GM18505 (cell line): ENCODE measurements around the gene CACNA2D3.

ENCODE experiments used
- ATAC-seq: cut with Tn5 transposase; IDR thresholded peaks from one replicate; pipeline ENCODE4 v1.9.1; 2021; ENCODE audit not compliant: unreplicated experiment
- POLR2A ChIP-seq: IDR thresholded peaks from 4 replicates; pipeline ENCODE4 v1.6.1; 2011; ENCODE audit warnings: borderline replicate concordance; ENCODE audit not compliant: insufficient read depth, insufficient read length; ENCODE audit errors: extremely low read depth

CACNA2D3 gene

DNA sequence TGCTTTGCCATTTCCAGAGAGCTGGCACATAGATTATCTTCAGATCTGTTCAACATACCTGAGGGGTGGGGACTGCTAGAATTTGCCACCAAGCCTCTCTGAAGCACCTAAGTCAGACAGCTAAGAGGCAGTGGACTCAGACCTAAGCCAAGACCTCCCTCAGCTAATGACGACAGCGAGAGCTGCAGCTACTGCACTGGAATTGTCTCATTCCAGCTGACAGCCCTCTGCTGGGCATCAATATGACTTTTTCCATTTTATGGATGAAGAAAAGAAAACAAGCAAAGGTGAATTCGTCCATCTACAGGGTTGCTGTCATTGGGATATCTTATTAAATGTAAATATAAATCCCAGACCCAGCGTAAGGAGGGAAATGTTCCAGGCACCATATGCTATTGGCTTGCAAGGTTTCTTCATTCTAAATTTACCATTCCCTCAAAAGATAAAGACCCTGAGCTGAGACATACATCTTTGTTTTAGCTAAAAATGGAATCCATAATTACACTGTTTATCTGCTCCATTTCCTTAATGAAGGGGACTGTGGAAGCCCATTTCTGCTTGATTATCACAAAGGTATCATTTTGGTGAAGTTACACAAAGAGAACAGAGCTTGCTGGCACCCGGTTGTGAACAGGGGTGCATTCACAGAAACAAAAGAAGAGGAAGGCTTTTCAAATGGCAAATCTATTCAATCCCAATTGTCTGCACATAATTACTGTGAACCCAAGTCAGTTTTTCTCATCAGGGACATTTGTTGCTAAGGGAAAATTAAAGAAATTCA is 891.0 kb downstream of the CACNA2D3 start:
- ATAC-seq = no peak
- TF ChIP-seq POLR2A = no peak

DNA sequence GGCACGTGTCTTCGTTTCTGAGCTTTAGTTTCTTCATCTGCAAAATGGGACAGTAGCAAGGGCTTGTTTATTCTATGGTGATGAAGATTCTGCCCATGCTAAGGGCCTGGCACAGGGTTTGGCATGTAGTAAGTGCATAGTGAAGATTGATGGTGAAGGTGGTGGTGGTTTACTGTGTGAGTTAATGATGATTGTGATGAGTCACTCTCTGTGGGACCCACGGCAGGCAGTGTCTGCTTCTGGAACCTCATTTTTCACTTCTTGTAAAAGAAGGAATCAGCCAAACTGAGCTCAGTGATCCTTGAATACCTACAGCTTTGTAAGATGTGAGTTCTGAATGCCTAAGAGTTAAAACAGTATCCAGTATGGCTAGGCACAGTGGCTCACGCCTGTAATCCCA is 891.7 kb downstream of the CACNA2D3 start:
- no peak for TF ChIP-seq POLR2A

DNA sequence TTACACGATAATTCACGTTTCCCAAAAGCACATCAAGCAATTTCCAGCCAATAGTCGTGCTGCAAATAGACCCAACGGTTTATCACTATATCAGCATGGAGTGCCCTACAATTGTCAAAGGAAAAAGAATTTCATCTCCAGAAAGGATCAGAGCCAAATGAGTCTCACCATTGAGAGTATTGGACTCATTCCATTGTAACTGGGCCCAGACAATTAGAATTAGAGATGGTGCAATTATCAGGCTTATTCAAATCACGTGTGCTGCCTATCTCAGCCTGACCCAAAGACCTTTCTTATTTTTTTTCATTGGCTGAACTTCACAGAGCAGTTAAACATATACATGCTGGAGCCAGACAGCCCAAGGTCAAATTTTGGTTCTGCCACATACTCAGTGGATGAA is 892.6 kb downstream of the CACNA2D3 start:
- no peak for ATAC-seq
- no peak for TF ChIP-seq POLR2A

More for the DNA sequence above, 891.7 kb downstream of the CACNA2D3 start:
- ATAC-seq = no peak

DNA sequence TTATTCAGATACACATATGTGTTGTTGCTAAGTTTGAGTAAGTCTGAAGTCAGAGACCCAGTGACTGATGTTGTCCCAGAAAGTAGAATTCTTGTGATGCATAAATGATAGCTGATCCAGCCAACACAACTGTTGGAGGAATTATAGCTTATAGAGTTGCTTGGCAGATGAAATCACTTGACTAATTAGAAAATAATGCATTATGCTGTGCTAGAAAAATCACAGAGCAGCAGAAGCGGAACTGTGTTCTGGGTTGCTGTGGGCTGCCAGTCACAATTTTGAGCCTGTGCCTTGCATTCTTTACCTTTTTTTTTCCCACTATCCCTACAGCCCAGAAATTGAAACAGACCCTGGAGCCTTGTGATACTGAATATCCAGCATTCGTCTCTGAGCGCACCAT is 895.5 kb downstream of the CACNA2D3 start:
- TF ChIP-seq POLR2A = no peak
- ATAC-seq = no peak

DNA sequence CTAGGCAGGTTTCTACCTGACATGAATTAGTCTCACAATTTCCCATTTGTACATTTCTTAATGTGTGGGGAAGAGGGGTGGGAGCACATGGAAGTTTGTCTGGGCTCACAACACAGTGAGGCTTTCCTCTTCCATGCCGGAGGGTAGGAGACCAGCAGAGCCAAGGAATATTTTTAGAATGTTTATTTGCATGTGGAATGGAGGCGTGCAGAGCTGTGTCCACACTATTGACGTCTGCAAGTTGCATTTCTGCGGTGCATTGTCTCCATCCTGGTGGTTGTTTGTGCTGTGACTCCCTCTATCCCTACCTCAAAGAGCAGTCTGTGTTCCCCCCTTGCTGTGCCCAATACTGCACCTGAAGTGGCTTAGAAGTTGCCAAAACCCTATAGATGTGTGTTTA is 908.6 kb downstream of the CACNA2D3 start:
- ATAC-seq = no peak
- no peak for TF ChIP-seq POLR2A

DNA sequence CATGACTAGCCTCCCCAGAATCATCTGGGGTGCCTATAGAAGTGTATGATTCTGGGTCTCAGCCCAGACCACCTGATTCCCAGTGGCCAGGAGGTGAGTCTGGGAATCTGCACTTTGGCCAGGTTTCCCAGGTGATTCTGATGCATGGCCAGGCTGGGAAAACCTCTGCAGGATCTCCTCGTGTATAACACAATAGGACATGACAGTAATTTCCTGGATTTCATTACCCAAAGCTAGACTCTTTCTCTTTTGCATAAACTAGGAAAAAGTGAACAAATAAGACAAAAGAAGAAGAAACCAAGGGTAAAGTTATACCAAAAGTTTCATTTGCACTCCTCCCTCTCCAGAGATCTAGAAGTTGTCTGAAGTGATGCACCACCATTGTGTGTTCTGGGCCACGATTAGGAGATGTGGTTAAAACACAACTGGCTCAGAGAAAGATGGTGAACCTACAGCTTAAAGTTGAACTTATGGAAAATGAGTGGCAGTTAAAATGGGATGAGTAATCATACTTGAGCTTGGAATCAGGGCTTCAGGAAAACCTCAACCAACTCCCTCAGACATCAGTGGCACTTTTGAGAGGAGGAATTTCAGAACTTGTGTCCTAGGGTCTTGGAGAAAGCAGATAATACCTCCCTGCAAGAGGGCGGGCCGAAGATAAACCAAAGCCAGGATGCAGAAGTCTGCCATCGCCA is 914.7 kb downstream of the CACNA2D3 start:
- no peak for TF ChIP-seq POLR2A
- no peak for ATAC-seq

DNA sequence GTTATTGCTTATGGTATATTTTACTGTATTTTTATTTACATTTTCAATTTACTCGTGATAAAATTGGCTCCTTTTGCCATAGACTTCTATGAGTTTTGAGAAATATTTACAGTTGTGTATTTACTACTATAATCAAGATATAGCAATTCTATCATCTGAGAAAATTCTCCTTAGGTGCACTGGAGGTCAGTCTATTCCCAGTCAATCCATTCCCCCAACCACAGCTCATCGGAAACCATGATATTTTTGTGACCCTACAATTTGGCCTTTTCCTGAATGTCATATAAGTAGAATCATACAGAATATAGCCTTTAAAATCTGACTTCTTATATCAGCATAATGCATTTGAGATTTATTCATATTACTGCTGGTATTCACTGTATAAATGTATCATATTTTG is 920.2 kb downstream of the CACNA2D3 start:
- no peak for ATAC-seq
- TF ChIP-seq POLR2A = no peak

DNA sequence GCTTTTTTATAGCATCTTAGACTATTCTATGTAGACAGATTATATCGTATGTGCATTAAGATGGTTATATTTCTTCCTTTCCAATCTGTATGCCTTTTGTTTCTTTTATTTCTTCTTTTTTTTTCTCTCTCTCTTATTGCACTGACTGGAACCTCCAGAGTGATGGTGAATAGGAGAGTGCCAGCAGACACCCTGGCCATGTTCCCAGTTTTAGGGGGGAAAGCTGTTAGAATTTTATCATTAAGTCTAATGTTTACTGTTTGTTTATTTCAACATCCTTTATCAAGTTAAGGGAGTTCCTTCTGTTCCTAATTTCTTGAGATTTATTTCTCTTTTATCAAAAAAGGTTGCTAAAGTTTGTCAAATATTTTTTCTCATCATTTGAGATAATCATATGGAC is 922.1 kb downstream of the CACNA2D3 start:
- no peak for TF ChIP-seq POLR2A

DNA sequence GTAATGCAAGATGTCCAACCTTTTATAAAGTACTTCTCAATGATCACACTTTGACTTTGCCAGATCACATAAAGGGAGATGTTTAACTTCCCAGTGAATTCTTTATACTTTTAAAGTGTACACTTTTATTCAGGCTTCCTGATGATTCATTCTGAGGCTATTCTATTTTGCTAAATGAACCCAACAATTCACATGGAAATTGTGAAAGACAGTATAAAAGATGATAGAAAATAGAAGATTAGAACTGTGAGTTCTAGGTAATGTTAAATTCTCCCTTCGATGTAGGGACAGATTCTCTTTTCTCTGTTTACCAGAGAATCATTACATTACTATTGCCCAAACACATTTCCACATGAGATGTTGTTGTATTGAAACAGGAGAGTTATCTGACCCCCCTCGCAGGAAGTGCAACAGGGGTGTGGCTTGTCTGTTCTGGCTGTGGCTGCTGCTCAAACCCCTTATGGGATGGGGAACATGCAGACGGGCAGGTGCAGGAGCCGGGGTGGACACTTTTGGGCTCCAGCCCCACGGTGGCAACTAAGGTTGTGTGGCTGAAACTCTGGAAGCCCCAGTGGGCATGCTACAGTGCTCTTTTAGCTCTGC is 936.8 kb downstream of the CACNA2D3 start:
- no peak for ATAC-seq
- no peak for TF ChIP-seq POLR2A

More for the DNA sequence above, 922.1 kb downstream of the CACNA2D3 start:
- no peak for ATAC-seq

DNA sequence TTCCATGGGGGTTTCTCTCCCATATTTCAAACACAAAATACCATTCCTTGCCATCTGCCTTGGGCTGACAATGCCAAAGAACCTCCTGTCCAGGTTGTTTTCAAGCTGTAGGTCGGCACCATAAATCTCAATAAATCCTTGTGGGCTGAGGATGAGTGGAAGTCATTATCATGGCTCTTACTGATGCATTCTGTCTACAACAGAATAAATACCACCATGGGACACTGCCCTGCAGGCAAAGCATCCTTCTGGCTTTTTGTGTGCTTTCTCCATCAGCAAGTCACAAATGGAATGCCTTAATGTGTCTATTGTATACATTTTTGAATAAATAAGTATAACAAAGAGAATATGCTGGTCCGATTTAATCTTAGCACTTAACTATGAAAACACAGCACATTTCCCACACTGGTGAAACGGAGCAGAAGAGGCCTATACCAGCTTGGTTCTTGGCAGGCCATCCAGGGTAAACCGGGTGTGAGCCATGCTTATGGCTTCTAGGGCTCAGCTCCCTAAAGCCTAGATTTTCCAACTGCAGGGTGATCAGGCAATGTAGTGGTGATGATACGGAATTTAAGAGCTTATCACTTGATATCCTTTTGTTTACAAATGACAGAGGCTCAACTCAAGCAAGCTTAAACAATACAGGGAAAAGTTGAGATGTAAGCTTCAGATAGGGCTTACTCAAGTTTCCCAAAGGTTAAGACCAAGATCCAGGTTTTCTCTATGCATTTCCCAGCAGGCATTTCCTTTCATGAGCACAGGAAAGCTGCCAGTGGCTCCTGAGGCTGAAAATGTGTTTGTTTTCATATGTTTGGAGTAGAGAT is 938.8 kb downstream of the CACNA2D3 start:
- no peak for ATAC-seq
- no peak for TF ChIP-seq POLR2A

DNA sequence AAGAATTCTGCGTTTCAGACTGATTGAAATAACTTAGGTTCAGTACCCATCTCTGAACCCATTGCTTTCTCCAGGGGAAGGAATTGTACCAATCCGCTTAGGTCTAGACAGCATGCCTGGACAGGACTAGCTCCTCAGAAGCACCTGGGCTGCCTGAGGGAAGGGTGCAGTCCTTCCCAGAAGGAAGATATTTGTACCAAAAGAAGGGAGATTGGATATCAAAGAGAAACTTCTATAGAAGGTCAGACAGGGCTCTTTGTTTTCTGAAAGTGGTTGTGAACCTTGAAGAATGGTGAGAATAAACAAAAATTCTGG is 939.3 kb downstream of the CACNA2D3 start:
- no peak for TF ChIP-seq POLR2A
- no peak for ATAC-seq

DNA sequence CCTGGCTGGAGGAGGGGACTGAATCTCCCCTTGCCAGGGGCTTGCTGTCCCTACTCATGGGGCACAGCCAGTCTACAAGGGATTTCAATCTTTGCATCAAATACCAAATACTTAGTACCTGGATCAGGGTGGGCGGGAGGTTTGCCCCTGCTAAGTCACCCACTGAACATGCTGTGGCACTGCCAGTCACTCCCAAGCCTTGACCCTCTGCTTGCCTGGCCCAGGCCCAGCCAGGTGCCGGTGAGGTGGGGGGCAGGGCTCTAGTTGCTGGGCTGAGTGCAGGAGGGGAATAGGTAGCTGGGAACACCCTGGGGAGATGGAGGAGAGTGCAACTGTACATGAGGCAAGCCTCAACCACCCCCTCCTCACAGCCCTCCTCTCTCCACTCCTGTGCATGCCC is 941.8 kb downstream of the CACNA2D3 start:
- ATAC-seq = no peak
- no peak for TF ChIP-seq POLR2A

DNA sequence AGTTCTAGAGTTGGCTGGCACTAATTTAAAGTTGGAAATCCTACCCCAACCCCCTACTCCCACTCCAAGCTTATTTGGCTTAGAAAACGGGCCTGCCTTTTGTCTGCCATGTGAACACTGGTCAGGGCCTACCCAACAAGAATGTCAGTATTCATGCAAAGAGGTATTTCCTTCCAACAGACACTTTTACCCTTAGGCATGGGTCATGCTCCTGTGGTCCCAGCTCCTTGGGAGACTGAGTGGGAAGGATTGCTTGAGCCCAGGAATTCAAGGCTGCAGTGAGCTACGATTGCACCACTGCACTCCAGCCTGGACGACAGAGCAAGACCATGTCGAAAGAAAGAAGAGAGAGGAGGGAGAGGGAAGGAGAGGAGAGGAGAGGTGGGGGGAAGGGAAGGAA is 943.0 kb downstream of the CACNA2D3 start:
- ATAC-seq = no peak
- TF ChIP-seq POLR2A = no peak

DNA sequence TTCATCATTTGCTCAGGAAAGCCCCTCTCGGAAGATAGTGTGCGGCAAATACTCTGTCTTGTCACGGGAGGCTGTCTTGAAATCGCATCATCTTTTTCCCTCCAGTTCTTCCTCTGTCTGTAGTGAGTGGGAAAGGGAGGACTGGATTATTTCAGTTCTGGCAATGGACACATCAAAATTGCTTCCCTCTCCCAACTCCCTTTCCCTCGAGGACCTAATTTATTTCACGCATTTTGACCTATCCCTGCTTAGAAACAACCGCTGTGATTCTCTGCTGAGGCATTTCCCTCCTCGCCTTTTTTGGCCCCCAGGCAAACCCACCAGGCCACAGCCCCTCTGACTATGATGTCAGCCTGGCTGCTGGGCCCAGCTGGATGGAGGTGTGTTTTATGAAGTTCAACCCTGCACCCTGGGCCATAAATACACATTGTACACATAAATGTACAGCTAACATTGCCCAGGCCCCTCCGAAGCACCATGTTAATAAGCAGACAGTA is 944.2 kb downstream of the CACNA2D3 start:
- ATAC-seq = no peak
- no peak for TF ChIP-seq POLR2A

DNA sequence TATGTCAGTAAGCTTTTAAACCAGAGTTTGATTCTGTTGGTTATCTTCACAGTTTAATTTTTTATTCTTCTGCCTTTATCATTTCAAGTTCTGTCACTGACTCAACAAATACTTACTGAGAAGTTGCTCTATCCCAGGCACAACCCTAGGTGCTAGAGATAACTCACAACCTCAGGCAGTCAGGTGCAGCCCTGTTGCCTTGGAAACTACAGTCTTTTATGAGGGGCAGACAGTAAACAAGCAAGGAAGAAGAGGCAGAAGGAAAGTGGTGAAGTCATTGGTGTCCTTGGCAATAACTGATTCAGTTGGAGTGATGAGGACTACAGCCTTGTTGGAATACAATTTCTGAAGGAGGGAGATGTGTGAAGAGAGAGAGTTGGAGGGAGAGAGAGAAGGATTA is 947.6 kb downstream of the CACNA2D3 start:
- TF ChIP-seq POLR2A = no peak
- ATAC-seq = no peak
